RWPE1 (cell line): ENCODE results near the gene KCNJ10.

Source experiments
- CTCF ChIA-PET: fragments of 350-600 bp; sonication (Branson Sonifier 250); formaldehyde crosslinking; extraction: SDS; loops from one replicate; lab custom pipeline; 2021; lab: Yijun Ruan, JAX
- POLR2A ChIA-PET: fragments of 400-600 bp; formaldehyde crosslinking; extraction: SDS; loops from one replicate; lab custom pipeline; 2020; ENCODE audit warnings: antibody characterized with exemption; ENCODE audit not compliant: low non-redundant PET; lab: Yijun Ruan, JAX
- DNase-seq: peaks from one replicate; pipeline ENCODE4 v3.0.0; 2012; ENCODE audit warnings: low spot score
- H3K27ac ChIP-seq: fragments of 450-650 bp; 2 replicates; pipeline ENCODE4 v1.5.1; 2017
- TF ChIP-seq, protein P1 (sequence below): fragments of 450-650 bp; conservative IDR thresholded peaks from 2 replicates; pipeline ENCODE4 v1.5.1; 2017; ENCODE audit warnings: low read depth, mild to moderate bottlenecking

The KCNJ10 gene

DNA sequence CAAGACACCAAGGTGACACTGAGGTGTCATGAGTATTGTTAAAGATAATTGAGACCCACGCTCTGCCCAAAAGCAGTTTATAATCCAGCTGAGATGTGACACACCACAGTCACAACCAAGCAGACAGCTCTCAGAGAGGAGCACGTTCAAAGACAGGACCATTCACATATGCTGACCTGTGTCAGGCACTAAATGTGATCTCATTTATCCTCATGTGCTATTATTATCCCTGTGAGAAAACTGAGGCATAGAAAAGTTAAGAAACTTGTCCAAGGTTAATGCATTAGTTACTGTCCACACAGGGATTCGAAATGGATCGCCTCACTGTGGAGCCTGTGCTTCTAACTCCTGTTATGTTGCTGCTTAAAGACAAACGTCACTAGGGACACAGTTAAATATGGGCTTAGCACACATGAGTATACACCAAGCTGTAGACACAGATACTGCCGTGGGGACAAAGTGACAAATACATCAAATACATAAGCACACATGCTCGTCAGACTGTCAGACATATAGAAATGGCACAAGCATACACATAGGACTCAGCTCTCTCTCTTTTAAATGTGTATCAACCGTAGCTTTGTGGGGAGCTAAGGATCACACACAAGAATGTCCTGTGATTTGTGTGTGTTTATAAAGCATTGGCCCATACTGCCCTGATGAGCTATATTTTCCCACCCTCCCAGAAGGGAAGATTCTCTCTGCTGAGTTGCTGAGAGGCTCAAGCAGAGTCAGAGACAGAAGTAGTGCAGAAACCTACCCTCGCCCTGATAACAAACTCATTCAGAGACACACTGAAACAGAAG lies 32.0 kb upstream of the KCNJ10 start:
- POLR2A ChIA-PET, result no interaction called here
- H3K27ac ChIP-seq, result no peak overlapping the region
- no peak for DNase-seq
- CTCF ChIA-PET, result interaction anchor here (0.6 to 2.4 kb wide), 18 partner anchors 15 to 262 kb away, joined by 3 to 15 read pairs (median 5); no protein-coding TSS in a partner anchor
- TF ChIP-seq, protein P1, sequence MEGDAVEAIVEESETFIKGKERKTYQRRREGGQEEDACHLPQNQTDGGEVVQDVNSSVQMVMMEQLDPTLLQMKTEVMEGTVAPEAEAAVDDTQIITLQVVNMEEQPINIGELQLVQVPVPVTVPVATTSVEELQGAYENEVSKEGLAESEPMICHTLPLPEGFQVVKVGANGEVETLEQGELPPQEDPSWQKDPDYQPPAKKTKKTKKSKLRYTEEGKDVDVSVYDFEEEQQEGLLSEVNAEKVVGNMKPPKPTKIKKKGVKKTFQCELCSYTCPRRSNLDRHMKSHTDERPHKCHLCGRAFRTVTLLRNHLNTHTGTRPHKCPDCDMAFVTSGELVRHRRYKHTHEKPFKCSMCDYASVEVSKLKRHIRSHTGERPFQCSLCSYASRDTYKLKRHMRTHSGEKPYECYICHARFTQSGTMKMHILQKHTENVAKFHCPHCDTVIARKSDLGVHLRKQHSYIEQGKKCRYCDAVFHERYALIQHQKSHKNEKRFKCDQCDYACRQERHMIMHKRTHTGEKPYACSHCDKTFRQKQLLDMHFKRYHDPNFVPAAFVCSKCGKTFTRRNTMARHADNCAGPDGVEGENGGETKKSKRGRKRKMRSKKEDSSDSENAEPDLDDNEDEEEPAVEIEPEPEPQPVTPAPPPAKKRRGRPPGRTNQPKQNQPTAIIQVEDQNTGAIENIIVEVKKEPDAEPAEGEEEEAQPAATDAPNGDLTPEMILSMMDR, result no peak

GRCh38 chr1:160101037-160101716 lies 31.2 kb upstream of the KCNJ10 start:
- TF ChIP-seq, protein P1, result peak; percentile 95
- no peak overlapping the region for H3K27ac ChIP-seq
- DNase-seq, result peak; percentile 75
- ChIA-PET POLR2A (no interaction called here), CTCF (interaction anchor here (0.5 to 2.4 kb wide), 28 partner anchors 8 to 263 kb away, joined by 3 to 15 read pairs (median 4); no protein-coding TSS in a partner anchor)

GRCh38 chr1:160099716-160100375 lies 29.9 kb upstream of the KCNJ10 start:
- ChIA-PET CTCF (interaction anchor here (0.6 to 2.4 kb wide), 7 partner anchors 67 to 951 kb away, joined by 3 to 10 read pairs (median 3); no protein-coding TSS in a partner anchor), POLR2A (no interaction called here)
- H3K27ac ChIP-seq, result peak overlapping the region; percentile 79; the same call in 1 of the 2 replicates
- DNase-seq, result no peak
- TF ChIP-seq, protein P1, result no peak

GRCh38 chr1:160098852-160099561 lies 29.0 kb upstream of the KCNJ10 start:
- peak overlapping the region; percentile 79 for H3K27ac ChIP-seq
- ChIA-PET CTCF (interaction anchor here (0.6 to 1.2 kb wide), 3 partner anchors 106 to 192 kb away, joined by 3 to 5 read pairs (median 3); partner anchors contain the start of gene PEA15), POLR2A (no interaction called here)
- TF ChIP-seq, protein P1, result no peak
- peak; percentile 94 for DNase-seq

DNA sequence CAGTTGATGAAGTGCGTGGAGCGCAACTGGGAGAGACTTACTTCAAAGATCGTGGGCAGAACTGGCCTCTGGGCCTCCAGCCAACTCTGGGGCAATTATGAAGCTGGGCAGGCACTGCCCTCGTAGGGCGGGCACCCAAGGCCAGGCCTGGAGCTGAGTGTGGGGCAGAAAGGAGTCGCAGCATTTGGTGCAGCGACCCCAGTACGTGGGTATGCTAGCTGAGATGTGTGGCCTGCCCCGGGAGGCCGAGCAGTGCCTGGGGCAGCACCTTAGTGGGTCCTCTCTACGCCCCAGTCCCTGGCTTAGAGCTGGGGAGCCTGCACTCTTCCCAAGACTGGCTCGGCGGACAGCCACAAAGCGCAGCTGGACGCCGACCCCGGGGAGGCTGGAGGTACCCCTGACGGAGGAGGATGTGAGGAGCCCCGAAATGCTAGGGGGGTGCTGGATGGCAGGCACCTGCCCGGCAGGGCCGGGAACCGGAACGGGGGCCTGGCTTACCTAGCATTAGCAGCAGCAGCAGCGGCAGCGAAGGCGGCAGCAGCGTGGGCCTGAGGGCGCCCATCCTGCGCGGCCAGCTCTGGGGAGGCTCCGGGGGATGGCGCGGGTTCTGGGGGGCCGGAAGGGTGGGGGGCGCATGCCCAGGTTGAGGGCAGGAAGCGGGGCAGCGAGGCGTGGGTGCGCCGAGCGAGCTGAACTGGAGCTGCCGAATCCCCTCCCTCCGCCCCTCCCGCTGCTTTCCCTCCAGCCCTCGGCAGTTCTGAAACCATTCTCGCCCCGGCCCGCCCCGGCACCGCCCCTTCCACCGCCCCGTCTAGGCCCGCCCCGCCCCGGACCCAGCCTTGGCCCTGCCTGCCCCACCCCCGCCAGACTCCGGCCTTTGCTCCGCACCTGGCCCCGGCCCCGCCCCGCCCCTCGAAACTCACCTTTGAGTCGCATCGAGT lies 28.2 kb upstream of the KCNJ10 start, which contains the start of gene IGSF8:
Gene IGSF8 (minus strand): TSS at position 709 of the 941 bp plus-strand sequence. CDS start 147 bp downstream, at position 562.
- TF ChIP-seq, protein P1, result no peak
- ChIA-PET POLR2A (no interaction called here), CTCF (interaction anchor here (0.6 to 1.2 kb wide), 3 partner anchors 107 to 318 kb away, joined by 3 to 5 read pairs (median 4); partner anchors contain the start of gene PEA15)
- no peak for DNase-seq
- H3K27ac ChIP-seq, result peak within 1 kb of the TSS; percentile 79
